ENCODE data around the gene IGSF3.

GRCh38 chr1:116558571-116558970, 109.0 kb downstream of the IGSF3 start:
- TF ChIP-seq CTCF (conservative IDR thresholded peaks at IDR 0.05), result no peak
- no peak for TF ChIP-seq ZFX (IDR thresholded peaks at IDR 0.05)

All from C4-2B (cell line).